Measurements from ENCODE around the gene WDTC1.

Gene WDTC1

GRCh38 chr1:27333717-27334279, 99.4 kb downstream of the WDTC1 start:
- Histone ChIP-seq H3K4me1 (ENCODE audit: control insufficient read depth, insufficient read depth, low read length, unreplicated experiment) (peaks cover 16% of the 10 kb centered on the region), H3K79me2 (ENCODE audit: control insufficient read depth, insufficient read depth, low read length, unreplicated experiment) (peaks cover 14% of the 10 kb centered on the region), H2AFZ (ENCODE audit: low read length, unreplicated experiment) (no peak overlapping the region), H3K27ac (ENCODE audit: low read depth, low read length) (no peak overlapping the region), H3K4me3 (ENCODE audit: low read depth, low read length) (no peak overlapping the region), H3K27me3 (ENCODE audit: insufficient read depth, low read length) (no peaks in the 10 kb centered on the region), H3K36me3 (ENCODE audit: insufficient read depth, low read length) (peaks cover 16% of the 10 kb centered on the region; the same call in 1 of the 2 replicates)

GRCh38 chr1:27335506-27336422, 101.3 kb downstream of the WDTC1 start:
- Histone ChIP-seq H2AFZ (ENCODE audit: low read length, unreplicated experiment) (no peak overlapping the region), H3K4me3 (ENCODE audit: low read depth, low read length) (no peak overlapping the region), H3K79me2 (ENCODE audit: control insufficient read depth, insufficient read depth, low read length, unreplicated experiment) (peaks cover 2% of the 10 kb centered on the region), H3K27me3 (ENCODE audit: insufficient read depth, low read length) (no peaks in the 10 kb centered on the region), H3K4me1 (ENCODE audit: control insufficient read depth, insufficient read depth, low read length, unreplicated experiment) (peaks cover 21% of the 10 kb centered on the region), H3K27ac (ENCODE audit: low read depth, low read length) (no peak overlapping the region), H3K36me3 (ENCODE audit: insufficient read depth, low read length) (peaks cover 16% of the 10 kb centered on the region; the same call in 1 of the 2 replicates)

DNA sequence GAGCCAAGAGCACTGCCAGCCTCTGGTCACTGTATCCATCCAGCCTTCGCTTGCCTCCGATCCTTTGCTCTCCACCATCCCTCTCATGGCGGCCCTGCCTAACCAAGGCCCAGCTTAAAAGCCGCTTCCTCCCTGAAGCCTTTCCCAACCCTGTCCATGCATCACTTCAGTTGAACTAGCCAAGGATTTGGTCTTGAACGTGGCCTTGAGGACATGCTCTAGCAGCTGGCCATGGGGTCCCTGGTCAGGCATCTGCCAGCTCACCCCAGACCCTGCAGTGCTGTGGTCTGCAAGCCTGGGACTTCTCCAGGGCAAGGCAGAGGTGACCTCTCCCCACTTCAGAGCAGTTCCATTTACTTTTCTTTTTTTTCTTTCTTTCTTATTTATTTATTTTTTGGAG, 102.3 kb downstream of the WDTC1 start:
- H3K27ac ChIP-seq (ENCODE audit: low read depth, low read length): no peak overlapping the region
- H3K36me3 ChIP-seq (ENCODE audit: insufficient read depth, low read length): peaks cover 16% of the 10 kb centered on the region; the same call in 1 of the 2 replicates
- no peak overlapping the region for H3K4me3 ChIP-seq (ENCODE audit: low read depth, low read length)
- H3K4me1 ChIP-seq (ENCODE audit: control insufficient read depth, insufficient read depth, low read length, unreplicated experiment): peaks cover 27% of the 10 kb centered on the region
- no peaks in the 10 kb centered on the region for H3K27me3 ChIP-seq (ENCODE audit: insufficient read depth, low read length)
- H3K79me2 ChIP-seq (ENCODE audit: control insufficient read depth, insufficient read depth, low read length, unreplicated experiment): no peaks in the 10 kb centered on the region
- no peak overlapping the region for H2AFZ ChIP-seq (ENCODE audit: low read length, unreplicated experiment)

DNA sequence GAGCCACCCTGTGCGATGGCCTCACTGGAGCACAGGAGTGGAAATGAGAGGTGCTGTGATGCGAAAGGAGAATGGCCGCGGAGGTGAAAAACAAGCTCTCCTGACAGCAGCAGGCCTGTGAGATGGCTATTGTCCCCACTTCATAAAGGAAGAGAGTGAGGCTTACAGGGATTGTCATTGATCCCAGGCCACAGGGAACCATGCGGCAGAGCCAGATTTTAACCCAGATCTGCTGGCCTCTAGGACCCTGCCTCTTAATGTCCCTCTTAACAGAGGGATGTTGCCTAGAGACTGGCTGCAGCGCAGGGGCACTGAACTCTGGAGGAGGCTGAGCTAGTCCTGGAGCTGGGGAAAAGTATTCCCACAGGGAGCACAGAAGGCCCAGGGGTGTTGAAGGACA, 104.3 kb downstream of the WDTC1 start:
- Histone ChIP-seq H3K36me3 (ENCODE audit: insufficient read depth, low read length) (0 out of 2 replicates have a peak, but pooled peaks cover 10% of the 10 kb centered on the region), H3K27me3 (ENCODE audit: insufficient read depth, low read length) (no peaks in the 10 kb centered on the region), H2AFZ (ENCODE audit: low read length, unreplicated experiment) (no peak overlapping the region), H3K4me1 (ENCODE audit: control insufficient read depth, insufficient read depth, low read length, unreplicated experiment) (peaks cover 24% of the 10 kb centered on the region), H3K4me3 (ENCODE audit: low read depth, low read length) (no peak overlapping the region), H3K79me2 (ENCODE audit: control insufficient read depth, insufficient read depth, low read length, unreplicated experiment) (no peaks in the 10 kb centered on the region), H3K27ac (ENCODE audit: low read depth, low read length) (no peak overlapping the region)

GRCh38 chr1:27339213-27339612, 104.8 kb downstream of the WDTC1 start:
- Histone ChIP-seq H3K27me3 (ENCODE audit: insufficient read depth, low read length) (no peaks in the 10 kb centered on the region), H3K4me1 (ENCODE audit: control insufficient read depth, insufficient read depth, low read length, unreplicated experiment) (peaks cover 24% of the 10 kb centered on the region), H3K36me3 (ENCODE audit: insufficient read depth, low read length) (0 out of 2 replicates have a peak, but pooled peaks cover 6% of the 10 kb centered on the region), H3K79me2 (ENCODE audit: control insufficient read depth, insufficient read depth, low read length, unreplicated experiment) (no peaks in the 10 kb centered on the region), H2AFZ (ENCODE audit: low read length, unreplicated experiment) (no peak overlapping the region), H3K4me3 (ENCODE audit: low read depth, low read length) (no peak overlapping the region), H3K27ac (ENCODE audit: low read depth, low read length) (no peak overlapping the region)

DNA sequence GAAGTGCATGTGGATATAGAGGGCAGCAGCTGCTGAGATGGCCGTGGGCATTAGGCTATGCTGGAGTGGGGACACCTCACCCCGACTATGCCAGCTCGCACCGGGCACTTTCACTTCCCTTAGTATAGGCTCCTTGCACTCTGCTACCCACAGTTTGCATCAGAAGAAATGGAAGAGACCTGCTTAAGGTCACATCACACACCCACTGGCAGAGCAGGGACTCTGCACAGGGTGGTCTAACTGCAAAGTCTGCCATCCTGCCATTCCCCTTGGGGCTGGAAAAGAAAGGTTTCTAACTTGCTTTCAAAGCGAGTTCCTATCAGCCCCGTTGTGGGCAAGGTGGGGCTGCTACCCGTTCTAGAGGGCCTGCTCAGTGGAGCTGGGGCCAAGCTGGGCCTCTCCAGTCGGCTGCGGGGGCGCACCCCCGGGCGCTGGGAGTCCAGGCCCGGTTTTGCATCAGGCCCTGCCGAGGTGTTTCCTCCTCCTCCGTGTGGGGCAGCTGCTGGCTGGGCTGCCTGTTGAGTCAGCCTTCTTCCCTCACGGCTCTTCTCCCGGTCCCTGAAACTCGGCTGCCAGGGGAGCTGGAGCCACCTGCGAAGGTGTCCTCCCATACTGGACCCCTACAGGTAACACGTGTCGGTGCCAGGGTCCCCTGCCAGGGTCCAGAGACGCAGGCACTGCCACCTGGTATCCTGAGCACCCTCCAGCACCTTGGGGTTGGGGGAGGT, 107.3 kb downstream of the WDTC1 start, which contains the start of gene SYTL1:
SYTL1 (plus strand) TSS at position 498 of the 728 bp plus-strand sequence. CDS start 3,313 bp downstream, outside the sequence.
- Histone ChIP-seq H3K27me3 (ENCODE audit: insufficient read depth, low read length) (no peaks in the 10 kb centered on the region), H3K36me3 (ENCODE audit: insufficient read depth, low read length) (no peaks in the 10 kb centered on the region), H3K4me1 (ENCODE audit: control insufficient read depth, insufficient read depth, low read length, unreplicated experiment) (peaks cover 24% of the 10 kb centered on the region), H3K79me2 (ENCODE audit: control insufficient read depth, insufficient read depth, low read length, unreplicated experiment) (no peaks in the 10 kb centered on the region), H3K4me3 (ENCODE audit: low read depth, low read length) (no peak within 1 kb of the TSS), H2AFZ (ENCODE audit: low read length, unreplicated experiment) (no peak within 1 kb of the TSS), H3K27ac (ENCODE audit: low read depth, low read length) (no peak within 1 kb of the TSS)

GRCh38 chr1:27342391-27342777, 108.0 kb downstream of the WDTC1 start:
- Histone ChIP-seq H3K27me3 (ENCODE audit: insufficient read depth, low read length) (no peaks in the 10 kb centered on the region), H2AFZ (ENCODE audit: low read length, unreplicated experiment) (no peak overlapping the region), H3K36me3 (ENCODE audit: insufficient read depth, low read length) (no peaks in the 10 kb centered on the region), H3K4me3 (ENCODE audit: low read depth, low read length) (no peak overlapping the region), H3K27ac (ENCODE audit: low read depth, low read length) (no peak overlapping the region), H3K79me2 (ENCODE audit: control insufficient read depth, insufficient read depth, low read length, unreplicated experiment) (no peaks in the 10 kb centered on the region), H3K4me1 (ENCODE audit: control insufficient read depth, insufficient read depth, low read length, unreplicated experiment) (peaks cover 28% of the 10 kb centered on the region)

GRCh38 chr1:27342778-27343638, 108.6 kb downstream of the WDTC1 start:
- Histone ChIP-seq H3K27me3 (ENCODE audit: insufficient read depth, low read length) (no peaks in the 10 kb centered on the region), H3K27ac (ENCODE audit: low read depth, low read length) (no peak overlapping the region), H3K4me1 (ENCODE audit: control insufficient read depth, insufficient read depth, low read length, unreplicated experiment) (peaks cover 29% of the 10 kb centered on the region), H3K79me2 (ENCODE audit: control insufficient read depth, insufficient read depth, low read length, unreplicated experiment) (no peaks in the 10 kb centered on the region), H3K4me3 (ENCODE audit: low read depth, low read length) (no peak overlapping the region), H2AFZ (ENCODE audit: low read length, unreplicated experiment) (no peak overlapping the region), H3K36me3 (ENCODE audit: insufficient read depth, low read length) (no peaks in the 10 kb centered on the region)

GRCh38 chr1:27343639-27344025, 109.2 kb downstream of the WDTC1 start:
- Histone ChIP-seq H3K79me2 (ENCODE audit: control insufficient read depth, insufficient read depth, low read length, unreplicated experiment) (no peaks in the 10 kb centered on the region), H2AFZ (ENCODE audit: low read length, unreplicated experiment) (no peak overlapping the region), H3K4me3 (ENCODE audit: low read depth, low read length) (no peak overlapping the region), H3K36me3 (ENCODE audit: insufficient read depth, low read length) (no peaks in the 10 kb centered on the region), H3K27ac (ENCODE audit: low read depth, low read length) (no peak overlapping the region), H3K27me3 (ENCODE audit: insufficient read depth, low read length) (no peaks in the 10 kb centered on the region), H3K4me1 (ENCODE audit: control insufficient read depth, insufficient read depth, low read length, unreplicated experiment) (peaks cover 29% of the 10 kb centered on the region)

- H3K4me1 ChIP-seq (ENCODE audit: control insufficient read depth, insufficient read depth, low read length, unreplicated experiment): peaks cover 28% of the 10 kb centered on the region
- H3K4me3 ChIP-seq (ENCODE audit: low read depth, low read length): no peak overlapping the region
- no peaks in the 10 kb centered on the region for H3K27me3 ChIP-seq (ENCODE audit: insufficient read depth, low read length)
- H3K79me2 ChIP-seq (ENCODE audit: control insufficient read depth, insufficient read depth, low read length, unreplicated experiment): no peaks in the 10 kb centered on the region
- H3K36me3 ChIP-seq (ENCODE audit: insufficient read depth, low read length): no peaks in the 10 kb centered on the region
- H2AFZ ChIP-seq (ENCODE audit: low read length, unreplicated experiment): no peak overlapping the region
- no peak overlapping the region for H3K27ac ChIP-seq (ENCODE audit: low read depth, low read length)
Observed at GRCh38 chr1:27345272-27345671, 110.8 kb downstream of the WDTC1 start.

All from ACC112 (cell line).